Osteocyte (in vitro differentiated cells): ENCODE data around the gene CACNA1S. TPM values are rescaled to one million over a fixed set of nuclear protein-coding genes. Genes with fewer than 3 reads are reported as not detected.

Experiments
- DNase-seq: peaks from one replicate; pipeline ENCODE4 v3.0.0; 2021; ENCODE audit warnings: mixed read lengths; ENCODE audit not compliant: unreplicated experiment; ENCODE audit errors: extremely low spot score
- H3K27ac Mint-ChIP-seq: one replicate; pipeline ENCODE4 v1.8.0; 2021; ENCODE audit warnings: mild to moderate bottlenecking, mixed read lengths; ENCODE audit not compliant: unreplicated experiment
- H3K27me3 Mint-ChIP-seq: one replicate; pipeline ENCODE4 v1.8.0; 2021; ENCODE audit warnings: mixed read lengths; ENCODE audit not compliant: unreplicated experiment
- H3K36me3 Mint-ChIP-seq: one replicate; pipeline ENCODE4 v1.8.0; 2021; ENCODE audit warnings: mixed read lengths; ENCODE audit not compliant: unreplicated experiment
- H3K4me1 Mint-ChIP-seq: one replicate; pipeline ENCODE4 v1.8.0; 2021; ENCODE audit warnings: mixed read lengths; ENCODE audit not compliant: unreplicated experiment
- H3K4me3 Mint-ChIP-seq: one replicate; pipeline ENCODE4 v1.8.0; 2021; ENCODE audit warnings: mild to moderate bottlenecking, moderate library complexity, mixed read lengths; ENCODE audit not compliant: unreplicated experiment
- H3K9me3 Mint-ChIP-seq: one replicate; pipeline ENCODE4 v1.8.0; 2021; ENCODE audit warnings: mixed read lengths; ENCODE audit not compliant: unreplicated experiment
- total RNA-seq: library from RNA; stranded (reverse); gene quantifications from 2 replicates; pipeline ENCODE4 v1.2.1, GENCODE V29; 2021
- TF ChIP-seq, protein P1 (sequence below): fragments of 200-600 bp; sonication (generic); IDR thresholded peaks from 2 replicates; pipeline ENCODE4 v1.5.0; 2021; ENCODE audit warnings: antibody characterized with exemption, mild to moderate bottlenecking, moderate library complexity

CACNA1S gene
- total RNA-seq, 1 donor from 2014 or later, result not detected

DNA sequence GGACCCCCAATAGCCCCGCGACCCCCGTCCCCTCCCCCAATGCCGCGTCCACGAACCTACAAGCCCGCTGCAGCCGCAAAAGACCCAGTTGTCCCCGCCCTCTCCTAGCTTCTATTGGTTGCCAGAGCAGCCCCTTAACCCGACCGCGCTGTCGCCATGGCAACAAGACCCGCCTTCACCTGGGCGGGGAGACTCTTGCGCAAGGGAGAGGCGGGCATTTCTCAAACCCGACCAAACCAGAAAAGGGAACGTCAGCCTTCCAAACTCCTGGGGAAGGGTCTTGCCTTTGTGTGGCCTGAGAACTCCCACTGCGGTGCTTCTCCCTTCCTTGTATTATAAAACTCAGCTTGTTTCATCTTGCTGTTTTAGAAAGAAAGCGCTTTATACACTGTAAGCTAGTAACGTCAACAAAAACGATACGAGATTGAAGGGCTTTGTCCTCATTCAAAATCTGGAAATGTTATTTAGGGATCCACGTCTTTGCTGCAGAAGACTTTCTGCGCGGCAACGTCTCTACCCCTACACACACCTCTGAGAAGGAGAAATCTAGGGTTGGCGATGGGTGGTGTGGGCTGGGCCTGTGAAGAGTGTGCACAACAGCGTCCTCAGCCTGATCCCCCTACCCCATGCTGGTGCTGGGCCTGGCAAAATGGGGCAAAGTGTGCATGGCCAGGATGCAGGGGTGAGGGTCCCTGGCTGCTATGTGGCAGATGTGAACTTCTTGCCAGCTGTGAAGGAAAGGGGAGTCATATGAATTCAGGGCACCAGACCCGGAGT, 42.4 kb upstream of the CACNA1S start, which contains the start of gene TMEM9:
Gene TMEM9 (minus strand): TSS at position 86 of the 777 bp plus-strand sequence. CDS start 551 bp downstream, outside the sequence.
- TF ChIP-seq, protein P1, sequence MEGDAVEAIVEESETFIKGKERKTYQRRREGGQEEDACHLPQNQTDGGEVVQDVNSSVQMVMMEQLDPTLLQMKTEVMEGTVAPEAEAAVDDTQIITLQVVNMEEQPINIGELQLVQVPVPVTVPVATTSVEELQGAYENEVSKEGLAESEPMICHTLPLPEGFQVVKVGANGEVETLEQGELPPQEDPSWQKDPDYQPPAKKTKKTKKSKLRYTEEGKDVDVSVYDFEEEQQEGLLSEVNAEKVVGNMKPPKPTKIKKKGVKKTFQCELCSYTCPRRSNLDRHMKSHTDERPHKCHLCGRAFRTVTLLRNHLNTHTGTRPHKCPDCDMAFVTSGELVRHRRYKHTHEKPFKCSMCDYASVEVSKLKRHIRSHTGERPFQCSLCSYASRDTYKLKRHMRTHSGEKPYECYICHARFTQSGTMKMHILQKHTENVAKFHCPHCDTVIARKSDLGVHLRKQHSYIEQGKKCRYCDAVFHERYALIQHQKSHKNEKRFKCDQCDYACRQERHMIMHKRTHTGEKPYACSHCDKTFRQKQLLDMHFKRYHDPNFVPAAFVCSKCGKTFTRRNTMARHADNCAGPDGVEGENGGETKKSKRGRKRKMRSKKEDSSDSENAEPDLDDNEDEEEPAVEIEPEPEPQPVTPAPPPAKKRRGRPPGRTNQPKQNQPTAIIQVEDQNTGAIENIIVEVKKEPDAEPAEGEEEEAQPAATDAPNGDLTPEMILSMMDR, result no peak
- Mint-ChIP-seq H3K4me1 (peaks cover 19% of the 10 kb centered on the region), H3K36me3 (peaks cover 9% of the 10 kb centered on the region), H3K9me3 (no peaks in the 10 kb centered on the region), H3K27me3 (peaks cover 19% of the 10 kb centered on the region), H3K4me3 (peak within 1 kb of the TSS; percentile 85), H3K27ac (peak within 1 kb of the TSS; percentile 82)
- peak; percentile 98 for DNase-seq

- TF ChIP-seq, protein P1, result no peak
- Mint-ChIP-seq H3K9me3 (no peaks in the 10 kb centered on the region), H3K27ac (peak overlapping the region; percentile 82), H3K4me1 (peaks cover 19% of the 10 kb centered on the region), H3K4me3 (peak overlapping the region; percentile 85), H3K27me3 (peaks cover 17% of the 10 kb centered on the region), H3K36me3 (peaks cover 16% of the 10 kb centered on the region)
- no peak for DNase-seq
Measured at GRCh38 chr1:201153474-201154388, 41.5 kb upstream of the CACNA1S start.

GRCh38 chr1:201149400-201149799, 37.2 kb upstream of the CACNA1S start:
- Mint-ChIP-seq H3K36me3 (peaks cover 41% of the 10 kb centered on the region), H3K4me3 (no peak overlapping the region), H3K9me3 (no peaks in the 10 kb centered on the region), H3K4me1 (peaks cover 13% of the 10 kb centered on the region), H3K27ac (no peak overlapping the region), H3K27me3 (no peaks in the 10 kb centered on the region)
- no peak for DNase-seq
- TF ChIP-seq, protein P1, result peak; percentile 51

DNA sequence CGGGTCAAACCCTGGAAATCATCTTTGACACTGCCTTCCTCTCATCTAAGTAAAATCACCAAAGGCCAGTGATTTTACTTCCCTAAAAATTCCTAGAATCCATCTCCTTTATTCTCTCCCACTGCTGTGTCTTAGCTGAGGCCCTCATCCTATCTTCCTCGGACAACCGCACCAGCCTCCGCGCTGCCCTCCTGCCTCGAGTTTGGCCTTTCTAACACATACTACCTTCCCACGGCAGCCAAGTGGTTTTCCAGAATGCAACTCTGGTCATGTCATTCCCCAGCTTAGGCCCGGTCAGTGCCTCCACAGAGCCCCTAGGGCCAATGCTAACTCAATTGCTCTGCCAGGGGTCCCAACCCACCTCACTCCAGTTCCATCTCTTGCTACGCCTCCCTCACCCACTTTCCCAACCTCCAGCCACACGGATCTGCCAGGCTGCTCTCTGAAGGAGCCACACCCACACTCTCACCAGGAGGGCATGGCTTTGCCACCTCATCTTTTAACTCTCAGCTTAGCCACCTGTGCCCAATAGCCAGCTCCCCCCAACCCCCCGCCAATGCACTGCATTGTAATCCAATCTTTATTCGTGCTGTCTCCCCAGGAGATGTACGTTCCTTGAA, 35.3 kb upstream of the CACNA1S start:
- peaks cover under 1% of the 10 kb centered on the region for H3K4me1 Mint-ChIP-seq
- H3K36me3 Mint-ChIP-seq, result peaks cover 60% of the 10 kb centered on the region
- H3K27ac Mint-ChIP-seq, result no peak overlapping the region
- no peaks in the 10 kb centered on the region for H3K9me3 Mint-ChIP-seq
- H3K27me3 Mint-ChIP-seq, result no peaks in the 10 kb centered on the region
- no peak for DNase-seq
- TF ChIP-seq, protein P1, result no peak
- no peak overlapping the region for H3K4me3 Mint-ChIP-seq
